Stimulated activated CD4-positive, alpha-beta T cell treated with anti-CD3 and anti-CD28 coated beads, Interleukin-4, amount 100 ng/mL, for 48 hours (primary cell): ENCODE data around the gene SKIC8.

Experiments
- DNase-seq, 2 donors: peaks; one replicate each; pipeline ENCODE4 v3.0.0-alpha.2; 2020; ENCODE audit warnings: low read depth in 2 of 2

The SKIC8 gene

GRCh38 chr15:78291052-78291451 is 8.4 kb downstream of the SKIC8 start:
- DNase-seq = no peak

- no peak for DNase-seq
Observed at GRCh38 chr15:78290222-78290621, 9.2 kb downstream of the SKIC8 start.

- no peak for DNase-seq
Observed at GRCh38 chr15:78284758-78285157, 14.7 kb downstream of the SKIC8 start.

- DNase-seq = no peak
Observed at GRCh38 chr15:78282324-78282723, 17.1 kb downstream of the SKIC8 start.

- DNase-seq = no peak
Observed at GRCh38 chr15:78280319-78281072, 18.9 kb downstream of the SKIC8 start.

GRCh38 chr15:78276064-78276943 is 23.1 kb downstream of the SKIC8 start:
- no peak for DNase-seq

- DNase-seq = no peak
Observed at GRCh38 chr15:78274994-78275393, 24.4 kb downstream of the SKIC8 start.

GRCh38 chr15:78272776-78273175 is 26.6 kb downstream of the SKIC8 start:
- DNase-seq = no peak

GRCh38 chr15:78272316-78272715 is 27.1 kb downstream of the SKIC8 start:
- DNase-seq = no peak

GRCh38 chr15:78266806-78267205 is 32.6 kb downstream of the SKIC8 start:
- DNase-seq = no peak

GRCh38 chr15:78266229-78266628 is 33.2 kb downstream of the SKIC8 start:
- no peak for DNase-seq

- DNase-seq = no peak
Observed at GRCh38 chr15:78265752-78266224, 33.6 kb downstream of the SKIC8 start.

GRCh38 chr15:78265137-78265460 is 34.3 kb downstream of the SKIC8 start:
- no peak for DNase-seq

- DNase-seq = peak; percentile 44 to 50
Observed at GRCh38 chr15:78264304-78265136, 34.9 kb downstream of the SKIC8 start, which contains the start of gene DNAJA4. DNAJA4 (plus strand) TSS chr15:78264562; CDS start chr15:78264764, 202 bp downstream.

GRCh38 chr15:78263907-78264303 is 35.5 kb downstream of the SKIC8 start:
- no peak for DNase-seq

GRCh38 chr15:78263351-78263781 is 36.0 kb downstream of the SKIC8 start:
- no peak for DNase-seq

GRCh38 chr15:78261062-78261461 is 38.3 kb downstream of the SKIC8 start:
- no peak for DNase-seq

GRCh38 chr15:78260489-78260888 is 38.9 kb downstream of the SKIC8 start:
- no peak for DNase-seq

- no peak for DNase-seq
Observed at GRCh38 chr15:78259232-78259631, 40.2 kb downstream of the SKIC8 start.

- no peak for DNase-seq
Observed at GRCh38 chr15:78257681-78258080, 41.7 kb downstream of the SKIC8 start.

GRCh38 chr15:78256044-78256437 is 43.4 kb downstream of the SKIC8 start:
- DNase-seq = no peak
